Activated CD4-positive, alpha-beta T cell treated with anti-CD3 and anti-CD28 coated beads for 48 hours (primary cell): ENCODE results near the gene DOCK10.

Source experiments
- DNase-seq: peaks from one replicate; pipeline ENCODE4 v3.0.0-alpha.2; 2020

DOCK10 gene

DNA sequence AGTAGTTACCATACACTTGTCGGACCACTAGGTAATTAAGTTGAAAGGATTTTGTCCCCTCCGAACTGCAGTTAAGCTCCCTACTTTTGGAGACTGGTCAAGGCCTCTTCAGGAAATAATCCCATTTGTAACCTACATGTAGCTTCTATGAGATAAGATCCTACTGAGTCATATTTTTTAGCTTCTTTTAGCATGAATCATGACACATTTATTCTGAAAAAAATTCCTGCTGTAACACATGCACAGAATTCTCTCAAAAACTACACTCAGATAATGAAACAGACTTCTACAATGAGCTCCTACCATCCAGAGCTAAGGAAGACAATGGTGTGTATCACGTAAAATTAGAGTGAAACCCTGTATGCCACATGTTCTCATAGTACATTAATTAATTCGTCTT lies 225.5 kb downstream of the DOCK10 start:
- DNase-seq, result no peak

DNA sequence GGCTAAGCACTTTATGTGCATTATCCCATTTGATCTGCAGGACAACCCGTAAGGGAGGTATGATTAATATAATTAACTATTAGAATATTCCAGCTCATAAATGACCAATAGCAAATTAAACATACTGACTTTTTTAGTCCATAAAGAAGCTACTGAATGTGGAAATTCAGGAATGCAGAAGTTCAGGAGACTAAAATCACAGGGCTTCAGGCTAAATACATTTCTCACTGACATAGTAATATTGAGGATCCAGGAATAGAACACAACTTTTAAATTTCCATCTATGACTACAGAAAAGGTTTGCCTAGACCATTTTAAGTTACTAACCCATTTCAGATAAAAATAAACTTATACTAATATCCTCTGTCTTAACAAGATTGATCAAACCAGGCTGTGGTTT lies 228.7 kb downstream of the DOCK10 start:
- DNase-seq, result no peak

GRCh38 chr2:224807153-224807964 lies 234.9 kb downstream of the DOCK10 start:
- DNase-seq, result no peak

GRCh38 chr2:224803930-224804329 lies 238.3 kb downstream of the DOCK10 start:
- DNase-seq, result no peak

- DNase-seq, result no peak
Observed at GRCh38 chr2:224802407-224802806, 239.9 kb downstream of the DOCK10 start.

GRCh38 chr2:224801360-224801759 lies 240.9 kb downstream of the DOCK10 start:
- no peak for DNase-seq

DNA sequence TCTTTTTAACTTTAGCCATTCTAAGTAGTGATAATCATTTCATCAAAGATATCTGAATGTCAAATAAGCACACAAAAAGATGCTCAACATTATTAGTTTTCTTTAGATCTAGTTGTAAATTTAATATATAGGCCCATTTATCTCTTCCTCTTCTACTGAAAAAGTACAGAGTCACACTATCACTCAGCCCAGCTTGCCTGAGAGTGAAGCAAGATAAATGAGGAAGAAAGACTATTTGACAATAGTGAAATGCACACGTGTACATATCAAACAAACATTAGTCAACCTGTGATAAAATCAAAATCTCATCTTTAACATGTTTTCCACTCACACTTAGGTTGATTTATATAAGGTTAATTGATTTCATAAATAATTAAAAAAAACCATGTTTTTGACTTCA lies 242.6 kb downstream of the DOCK10 start:
- no peak for DNase-seq

- DNase-seq, result no peak
Observed at GRCh38 chr2:224798180-224798579, 244.1 kb downstream of the DOCK10 start.

DNA sequence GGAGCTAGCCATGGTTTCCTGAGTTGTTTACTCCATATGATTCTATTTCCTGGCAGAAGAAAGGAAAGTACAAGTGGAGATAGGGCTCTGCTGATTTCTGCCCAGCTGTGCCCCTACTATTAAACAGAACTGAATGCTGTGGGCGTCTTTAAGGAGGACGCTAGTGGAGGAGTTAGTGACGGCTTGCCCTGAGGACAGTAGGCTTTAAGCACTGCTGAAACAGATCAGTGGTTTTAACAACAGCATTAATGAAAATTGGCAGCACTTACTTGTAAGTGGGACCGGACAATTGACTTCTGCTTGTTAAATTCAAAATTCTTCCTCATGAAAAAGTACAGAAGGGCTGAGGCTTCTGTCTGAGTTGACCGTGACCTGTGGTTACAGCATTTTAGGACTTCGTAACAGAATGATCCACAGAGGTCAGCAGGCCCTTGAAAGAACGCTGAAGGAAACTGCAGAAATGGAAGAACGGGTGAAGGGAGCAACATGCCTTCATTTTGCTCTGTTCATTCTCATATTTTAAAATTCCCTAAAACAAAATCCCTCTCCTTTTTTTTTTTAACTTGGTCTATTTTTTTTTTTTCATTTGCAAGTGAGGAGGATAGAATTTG lies 245.5 kb downstream of the DOCK10 start:
- no peak for DNase-seq

- DNase-seq, result no peak
Observed at GRCh38 chr2:224793946-224794345, 248.3 kb downstream of the DOCK10 start.

GRCh38 chr2:224786848-224787247 lies 255.4 kb downstream of the DOCK10 start:
- no peak for DNase-seq

DNA sequence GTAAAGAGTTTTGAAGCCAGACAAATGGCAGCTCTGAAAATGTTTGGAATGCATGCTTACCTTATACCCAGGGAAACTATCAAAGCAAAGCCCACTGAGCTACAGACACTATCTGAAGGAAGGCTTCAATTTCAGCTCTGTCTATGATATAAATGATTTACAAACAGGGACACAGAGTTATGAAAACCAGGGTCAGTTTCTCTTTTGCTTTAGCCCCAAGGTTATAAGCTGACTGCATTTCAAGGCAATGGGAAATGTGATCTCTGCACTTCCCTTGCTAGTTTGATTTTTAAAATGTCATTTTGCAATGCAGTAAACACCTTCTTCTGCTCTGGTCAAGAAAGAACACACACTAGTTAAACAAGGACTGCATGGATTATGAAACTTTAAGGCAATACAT lies 260.9 kb downstream of the DOCK10 start:
- no peak for DNase-seq

DNA sequence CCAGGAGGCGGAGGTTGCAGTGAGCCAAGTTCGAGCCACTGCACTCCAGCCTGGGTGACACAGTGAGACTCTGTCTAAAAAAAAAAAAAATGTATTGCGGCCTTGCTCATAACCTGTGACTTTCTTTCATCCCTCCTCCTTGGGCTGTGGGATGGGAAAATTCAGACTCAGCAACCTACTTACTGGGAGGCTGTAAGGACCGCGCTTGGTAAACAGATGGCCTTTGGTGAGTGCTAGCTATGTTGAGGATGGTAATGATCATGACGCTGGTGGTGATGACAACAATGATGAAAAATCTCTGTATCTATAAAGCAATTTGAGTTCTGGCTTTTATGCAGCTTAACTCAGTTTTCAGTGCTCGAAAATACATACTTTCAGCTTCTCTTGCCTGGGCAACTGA lies 261.4 kb downstream of the DOCK10 start:
- DNase-seq, result no peak

- DNase-seq, result no peak
Observed at GRCh38 chr2:224780106-224780505, 262.2 kb downstream of the DOCK10 start.

- DNase-seq, result peak; percentile 70
Observed at GRCh38 chr2:224778474-224778877, 263.8 kb downstream of the DOCK10 start.

DNA sequence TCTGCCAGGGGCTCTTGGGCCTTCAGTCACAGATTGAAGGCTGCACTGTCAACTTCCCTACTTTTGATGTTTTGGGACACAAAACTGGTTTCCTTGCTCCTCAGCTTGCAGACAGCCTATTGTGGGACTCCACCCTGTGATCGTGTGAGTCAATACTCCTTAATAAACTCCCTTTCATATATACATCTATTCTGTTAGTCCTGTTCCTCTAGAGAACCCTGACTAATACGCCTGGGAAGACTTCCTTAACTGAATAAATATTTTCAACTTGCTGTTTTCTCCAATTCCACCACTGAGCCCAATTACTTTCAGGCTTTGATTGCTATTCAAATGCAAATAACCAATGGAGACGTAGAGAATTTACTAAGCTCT lies 264.7 kb downstream of the DOCK10 start:
- DNase-seq, result no peak

DNA sequence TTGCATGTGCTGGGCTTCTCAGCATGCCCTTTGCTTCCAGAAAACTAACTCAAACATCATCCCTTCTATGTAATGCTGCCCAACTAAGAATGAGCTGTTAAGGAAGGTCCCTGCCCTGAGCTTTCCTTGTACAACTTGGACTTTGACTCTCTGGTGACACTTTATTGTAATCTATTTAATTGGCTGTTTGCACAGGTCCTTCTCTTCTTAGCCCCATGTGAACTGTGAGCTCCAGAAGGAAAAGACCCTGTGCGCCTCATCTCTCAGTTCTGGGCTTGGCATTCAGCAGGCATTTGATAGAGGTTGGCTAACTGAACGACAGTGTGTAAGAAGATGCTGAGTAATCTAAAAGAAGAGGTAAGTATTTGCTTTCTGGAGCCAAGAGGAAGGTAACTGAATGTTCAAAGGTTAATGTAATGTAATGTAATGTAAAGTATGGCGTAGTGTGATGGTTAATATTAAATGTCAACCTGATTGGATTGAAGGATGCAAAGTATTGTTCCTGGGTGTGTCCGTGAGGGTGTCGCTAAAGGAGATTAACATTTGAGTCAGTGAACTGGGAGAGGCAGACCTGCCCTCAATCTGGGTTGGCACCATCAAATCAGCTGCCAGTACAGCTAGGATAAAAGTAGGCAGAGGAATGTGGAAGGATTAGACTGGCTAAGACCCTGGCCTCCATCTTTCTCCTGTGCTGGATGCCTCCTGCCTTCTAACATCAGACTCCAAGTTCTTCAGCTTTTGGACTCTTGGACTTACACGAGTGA lies 265.3 kb downstream of the DOCK10 start:
- no peak for DNase-seq

DNA sequence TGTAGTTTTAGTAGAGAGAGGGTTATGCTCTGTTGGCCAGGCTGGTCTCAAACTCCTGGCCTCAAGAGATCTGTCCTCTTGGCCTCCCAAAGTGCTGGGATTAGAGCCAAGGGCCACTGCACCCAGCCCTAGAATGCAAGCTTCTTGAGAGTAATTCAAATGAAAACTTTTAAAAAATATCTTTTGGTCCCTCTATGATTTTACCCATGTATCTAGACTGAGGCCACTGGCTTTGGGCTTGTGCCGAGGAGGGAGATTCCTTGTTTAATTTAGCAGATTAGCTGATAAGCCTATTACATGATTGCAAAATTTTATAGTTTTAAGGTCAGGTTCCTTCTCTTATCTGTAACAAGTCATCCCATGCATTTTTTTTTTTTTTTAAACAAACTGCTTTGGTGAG lies 266.6 kb downstream of the DOCK10 start:
- DNase-seq, result no peak

- no peak for DNase-seq
Observed at GRCh38 chr2:224774735-224775134, 267.5 kb downstream of the DOCK10 start.

DNA sequence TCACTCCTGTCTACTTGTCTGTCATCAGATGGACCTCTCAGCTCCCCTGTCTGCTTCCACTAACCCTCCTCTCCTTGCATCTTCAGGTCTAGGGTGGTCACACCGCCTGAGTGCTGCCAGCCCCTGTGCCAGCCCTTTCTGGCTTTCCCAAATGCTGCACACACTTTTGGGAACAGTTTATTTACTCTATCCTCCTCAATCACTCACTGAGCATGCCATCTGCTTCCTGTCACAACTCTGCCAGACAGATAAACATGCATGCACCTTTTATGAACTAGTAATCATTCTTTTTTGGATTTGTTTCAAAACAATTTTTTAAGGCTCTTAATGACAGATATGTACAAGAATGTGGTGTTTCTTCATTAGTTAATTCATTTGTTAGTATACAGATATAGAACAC lies 269.8 kb downstream of the DOCK10 start:
- no peak for DNase-seq

GRCh38 chr2:224769489-224769888 lies 272.8 kb downstream of the DOCK10 start:
- peak; percentile 11 for DNase-seq

DNA sequence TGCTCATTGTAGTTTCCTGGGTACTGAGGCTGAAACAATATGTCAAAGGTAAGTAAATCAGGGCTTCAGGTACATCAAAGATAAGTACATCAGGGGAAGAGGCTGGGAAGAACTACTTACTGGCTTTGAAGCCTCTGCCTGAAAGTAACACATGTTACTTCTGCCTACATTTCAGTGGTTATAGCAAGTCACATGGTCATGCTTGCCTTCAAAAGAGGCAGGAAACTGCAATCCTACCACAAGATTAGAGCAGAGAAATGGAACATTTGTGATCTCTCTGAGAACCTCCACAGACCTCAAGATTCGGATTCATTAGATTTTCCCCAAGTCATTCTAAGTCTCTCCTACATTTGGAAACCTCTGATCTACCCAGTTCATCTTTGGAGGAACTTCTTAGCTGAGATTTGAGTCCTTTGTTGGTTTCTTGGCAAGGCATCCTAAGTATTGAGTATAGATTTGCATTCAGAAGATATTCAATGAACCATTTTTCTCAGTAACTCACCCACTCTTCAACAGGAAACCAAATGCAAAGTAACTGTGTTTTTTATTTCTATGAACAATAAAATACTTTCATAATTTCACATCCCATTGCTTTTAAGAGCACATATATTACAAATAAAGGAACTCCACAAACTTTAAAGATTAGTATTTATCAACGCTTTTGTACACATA lies 277.6 kb downstream of the DOCK10 start:
- DNase-seq, result no peak

- DNase-seq, result no peak
Observed at GRCh38 chr2:224757934-224758548, 284.2 kb downstream of the DOCK10 start.
